Loucy (cell line): ENCODE data around the gene ZNF771.

Experiments
- H2AFZ ChIP-seq: fragments of 200-600 bp; sonication (generic); 2 replicates; pipeline ENCODE4 v1.6.0; 2016; ENCODE audit warnings: antibody characterized with exemption, mild to moderate bottlenecking, low read length, moderate library complexity
- H3F3A ChIP-seq: fragments of 200-600 bp; 2 replicates; pipeline ENCODE4 v1.6.0; 2016; ENCODE audit warnings: antibody characterized with exemption, low read depth, mild to moderate bottlenecking
- H3K27me3 ChIP-seq: fragments of 200-600 bp; sonication (generic); 2 replicates; pipeline ENCODE4 v1.6.1; 2014; ENCODE audit warnings: low read length, mild to moderate bottlenecking; ENCODE audit not compliant: insufficient read depth, poor library complexity, severe bottlenecking
- H3K36me3 ChIP-seq: fragments of 200-600 bp; sonication (generic); 2 replicates; pipeline ENCODE4 v1.6.1; 2016; ENCODE audit warnings: low read length; ENCODE audit not compliant: insufficient read depth
- H3K4me1 ChIP-seq: fragments of 200-600 bp; sonication (generic); 2 replicates; pipeline ENCODE4 v1.5.1; 2014; ENCODE audit warnings: low read length, mild to moderate bottlenecking; ENCODE audit not compliant: insufficient read depth, poor library complexity, severe bottlenecking
- H3K4me2 ChIP-seq: fragments of 200-600 bp; sonication (generic); 2 replicates; pipeline ENCODE4 v1.6.0; 2014; ENCODE audit warnings: antibody characterized with exemption, low read length, low read depth, mild to moderate bottlenecking; ENCODE audit not compliant: poor library complexity, severe bottlenecking
- H3K4me3 ChIP-seq: fragments of 200-600 bp; sonication (generic); 2 replicates; pipeline ENCODE4 v1.5.1; 2014; ENCODE audit warnings: low read length, mild to moderate bottlenecking, mixed read lengths; ENCODE audit not compliant: poor library complexity, severe bottlenecking
- H3K79me2 ChIP-seq: fragments of 200-600 bp; sonication (generic); 2 replicates; pipeline ENCODE4 v1.6.1; 2014; ENCODE audit warnings: low read length; ENCODE audit not compliant: insufficient read depth
- H3K9ac ChIP-seq: fragments of 200-600 bp; sonication (generic); 2 replicates; pipeline ENCODE4 v1.6.0; 2014; ENCODE audit warnings: mild to moderate bottlenecking, low read depth, low read length, moderate library complexity; ENCODE audit not compliant: poor library complexity, severe bottlenecking
- H3K9me2 ChIP-seq: fragments of 200-600 bp; sonication (generic); replicated peaks from 2 replicates; pipeline ENCODE4 v1.6.1; 2016; ENCODE audit warnings: low read depth, low read length, mixed read lengths
- H3K9me3 ChIP-seq: fragments of 200-600 bp; sonication (generic); 2 replicates; pipeline ENCODE4 v1.6.1; 2014; ENCODE audit warnings: mild to moderate bottlenecking, antibody characterized with exemption, low read length, low read depth; ENCODE audit not compliant: insufficient read depth
- H4K20me1 ChIP-seq: fragments of 200-600 bp; sonication (generic); 2 replicates; pipeline ENCODE4 v1.6.0; 2014; ENCODE audit warnings: antibody characterized with exemption, low read length, mild to moderate bottlenecking; ENCODE audit not compliant: insufficient read depth, poor library complexity, severe bottlenecking
- EZH2phosphoT487 ChIP-seq: fragments of 200-600 bp; IDR thresholded peaks from 2 replicates; pipeline ENCODE4 v1.6.1; 2018; ENCODE audit warnings: antibody characterized with exemption, mild to moderate bottlenecking, moderate library complexity, borderline replicate concordance
- TF ChIP-seq, protein P1 (sequence below): fragments of 200-600 bp; sonication (generic); conservative IDR thresholded peaks from 2 replicates; pipeline ENCODE4 v1.5.1; 2014; ENCODE audit warnings: mild to moderate bottlenecking, antibody characterized with exemption, low read length

Gene ZNF771

GRCh38 chr16:30456302-30456701 lies 48.9 kb downstream of the ZNF771 start:
- H3F3A ChIP-seq: 0 out of 2 replicates have a peak, but pooled peaks cover 2% of the 10 kb centered on the region
- H3K27me3 ChIP-seq: no peaks in the 10 kb centered on the region
- no peaks in the 10 kb centered on the region for H3K79me2 ChIP-seq
- H2AFZ ChIP-seq: no peak overlapping the region
- no peaks in the 10 kb centered on the region for H3K36me3 ChIP-seq
- TF ChIP-seq, protein P1, sequence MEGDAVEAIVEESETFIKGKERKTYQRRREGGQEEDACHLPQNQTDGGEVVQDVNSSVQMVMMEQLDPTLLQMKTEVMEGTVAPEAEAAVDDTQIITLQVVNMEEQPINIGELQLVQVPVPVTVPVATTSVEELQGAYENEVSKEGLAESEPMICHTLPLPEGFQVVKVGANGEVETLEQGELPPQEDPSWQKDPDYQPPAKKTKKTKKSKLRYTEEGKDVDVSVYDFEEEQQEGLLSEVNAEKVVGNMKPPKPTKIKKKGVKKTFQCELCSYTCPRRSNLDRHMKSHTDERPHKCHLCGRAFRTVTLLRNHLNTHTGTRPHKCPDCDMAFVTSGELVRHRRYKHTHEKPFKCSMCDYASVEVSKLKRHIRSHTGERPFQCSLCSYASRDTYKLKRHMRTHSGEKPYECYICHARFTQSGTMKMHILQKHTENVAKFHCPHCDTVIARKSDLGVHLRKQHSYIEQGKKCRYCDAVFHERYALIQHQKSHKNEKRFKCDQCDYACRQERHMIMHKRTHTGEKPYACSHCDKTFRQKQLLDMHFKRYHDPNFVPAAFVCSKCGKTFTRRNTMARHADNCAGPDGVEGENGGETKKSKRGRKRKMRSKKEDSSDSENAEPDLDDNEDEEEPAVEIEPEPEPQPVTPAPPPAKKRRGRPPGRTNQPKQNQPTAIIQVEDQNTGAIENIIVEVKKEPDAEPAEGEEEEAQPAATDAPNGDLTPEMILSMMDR: no peak
- no peak for TF ChIP-seq EZH2phosphoT487
- no peak overlapping the region for H3K4me3 ChIP-seq
- H4K20me1 ChIP-seq: no peaks in the 10 kb centered on the region
- no peak overlapping the region for H3K4me2 ChIP-seq
- H3K9me2 ChIP-seq: no peaks in the 10 kb centered on the region
- peaks cover 44% of the 10 kb centered on the region for H3K4me1 ChIP-seq
- no peak overlapping the region for H3K9ac ChIP-seq
- no peaks in the 10 kb centered on the region for H3K9me3 ChIP-seq

DNA sequence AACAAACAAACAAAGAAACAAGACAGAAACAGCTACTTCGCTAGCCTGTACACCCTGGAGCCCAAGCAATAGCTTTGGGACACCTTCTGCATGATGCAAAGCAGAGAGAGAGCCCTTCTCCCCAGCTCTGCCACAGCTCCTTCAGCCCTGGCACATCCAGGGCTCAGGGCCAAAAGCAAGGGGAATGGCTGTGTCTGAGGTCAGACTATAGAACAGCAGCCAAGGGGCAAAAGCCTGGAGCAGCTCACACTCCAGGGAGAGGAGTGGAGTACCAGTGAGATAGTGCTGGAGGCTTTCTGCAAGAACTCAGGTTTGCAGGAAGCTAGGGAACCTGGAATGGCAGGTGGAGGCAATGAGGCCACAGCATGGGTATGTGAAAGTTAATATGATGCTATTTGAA lies 49.9 kb downstream of the ZNF771 start:
- Histone ChIP-seq H3K36me3 (no peaks in the 10 kb centered on the region), H3K4me1 (peaks cover 42% of the 10 kb centered on the region), H3K27me3 (no peaks in the 10 kb centered on the region), H3K9me3 (no peaks in the 10 kb centered on the region), H3K9ac (peak overlapping the region; percentile 27), H4K20me1 (no peaks in the 10 kb centered on the region), H3K9me2 (no peaks in the 10 kb centered on the region), H3F3A (0 out of 2 replicates have a peak, but pooled peaks cover 2% of the 10 kb centered on the region), H3K4me2 (peak overlapping the region; percentile 22), H3K79me2 (no peaks in the 10 kb centered on the region), H2AFZ (no peak overlapping the region), H3K4me3 (no peak overlapping the region)
- TF ChIP-seq, protein P1: no peak
- no peak for TF ChIP-seq EZH2phosphoT487

DNA sequence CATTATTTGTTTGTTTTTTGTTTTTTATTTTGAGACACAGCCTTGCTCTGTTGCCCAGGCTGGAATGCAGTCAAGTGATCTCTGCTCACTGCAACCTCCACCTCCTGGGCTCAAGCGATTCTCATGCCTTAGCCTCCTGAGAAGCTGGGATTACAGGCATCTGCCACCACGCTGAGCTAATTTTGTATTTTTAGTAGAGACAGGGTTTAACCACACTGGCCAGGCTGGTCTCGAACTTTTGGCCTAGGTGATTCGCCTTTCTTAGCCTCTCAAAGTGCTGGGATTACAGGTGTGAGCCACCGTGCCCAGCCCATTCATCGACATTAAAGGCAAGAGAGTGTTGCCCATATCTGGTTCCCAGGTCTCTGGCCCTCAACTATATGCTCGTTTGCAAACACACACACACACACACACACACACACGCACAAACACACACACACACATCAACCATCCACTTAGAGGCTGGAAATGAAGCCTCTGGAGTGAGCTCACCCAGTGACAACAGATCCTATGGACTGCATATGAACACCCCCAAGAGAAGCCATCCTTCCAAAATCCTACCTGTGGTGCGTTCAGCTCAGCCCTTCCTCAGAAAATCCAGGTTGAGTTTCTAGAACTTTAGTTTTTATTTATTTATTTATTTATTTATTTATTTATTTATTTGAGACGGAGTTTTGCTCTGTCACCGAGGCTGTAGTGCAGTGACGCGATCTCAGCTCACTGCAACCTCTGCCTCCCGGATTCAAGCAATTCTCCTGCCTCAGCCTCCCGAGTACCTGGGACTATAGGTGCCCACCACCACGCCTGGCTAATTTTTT lies 50.5 kb downstream of the ZNF771 start:
- peak overlapping the region; percentile 70 for H3K4me2 ChIP-seq
- no peaks in the 10 kb centered on the region for H3K36me3 ChIP-seq
- H3K9me2 ChIP-seq: no peaks in the 10 kb centered on the region
- no peak overlapping the region for H2AFZ ChIP-seq
- H4K20me1 ChIP-seq: no peaks in the 10 kb centered on the region
- peaks cover 39% of the 10 kb centered on the region for H3K4me1 ChIP-seq
- H3K79me2 ChIP-seq: no peaks in the 10 kb centered on the region
- H3K9me3 ChIP-seq: no peaks in the 10 kb centered on the region
- no peaks in the 10 kb centered on the region for H3K27me3 ChIP-seq
- peak overlapping the region; percentile 27 for H3K9ac ChIP-seq
- H3K4me3 ChIP-seq: peak overlapping the region; percentile 47
- no peak for TF ChIP-seq EZH2phosphoT487
- TF ChIP-seq, protein P1: no peak
- H3F3A ChIP-seq: 0 out of 2 replicates have a peak, but pooled peaks cover 2% of the 10 kb centered on the region
